SKM-1 treated with dmso at 0.1 percent for 144 hours (cell line): ENCODE data around the gene INPPL1.
"Not testable (repeated sequence)": the region's sequence is repeated elsewhere in the genome, so short reads cannot be mapped to it uniquely, and the experiment has no call there.

ENCODE experiments used
- DNase-seq: peaks from one replicate; lab custom pipeline; 2025; ENCODE audit not compliant: unreplicated experiment; lab: John Stamatoyannopoulos, UW

Gene INPPL1, protein sequence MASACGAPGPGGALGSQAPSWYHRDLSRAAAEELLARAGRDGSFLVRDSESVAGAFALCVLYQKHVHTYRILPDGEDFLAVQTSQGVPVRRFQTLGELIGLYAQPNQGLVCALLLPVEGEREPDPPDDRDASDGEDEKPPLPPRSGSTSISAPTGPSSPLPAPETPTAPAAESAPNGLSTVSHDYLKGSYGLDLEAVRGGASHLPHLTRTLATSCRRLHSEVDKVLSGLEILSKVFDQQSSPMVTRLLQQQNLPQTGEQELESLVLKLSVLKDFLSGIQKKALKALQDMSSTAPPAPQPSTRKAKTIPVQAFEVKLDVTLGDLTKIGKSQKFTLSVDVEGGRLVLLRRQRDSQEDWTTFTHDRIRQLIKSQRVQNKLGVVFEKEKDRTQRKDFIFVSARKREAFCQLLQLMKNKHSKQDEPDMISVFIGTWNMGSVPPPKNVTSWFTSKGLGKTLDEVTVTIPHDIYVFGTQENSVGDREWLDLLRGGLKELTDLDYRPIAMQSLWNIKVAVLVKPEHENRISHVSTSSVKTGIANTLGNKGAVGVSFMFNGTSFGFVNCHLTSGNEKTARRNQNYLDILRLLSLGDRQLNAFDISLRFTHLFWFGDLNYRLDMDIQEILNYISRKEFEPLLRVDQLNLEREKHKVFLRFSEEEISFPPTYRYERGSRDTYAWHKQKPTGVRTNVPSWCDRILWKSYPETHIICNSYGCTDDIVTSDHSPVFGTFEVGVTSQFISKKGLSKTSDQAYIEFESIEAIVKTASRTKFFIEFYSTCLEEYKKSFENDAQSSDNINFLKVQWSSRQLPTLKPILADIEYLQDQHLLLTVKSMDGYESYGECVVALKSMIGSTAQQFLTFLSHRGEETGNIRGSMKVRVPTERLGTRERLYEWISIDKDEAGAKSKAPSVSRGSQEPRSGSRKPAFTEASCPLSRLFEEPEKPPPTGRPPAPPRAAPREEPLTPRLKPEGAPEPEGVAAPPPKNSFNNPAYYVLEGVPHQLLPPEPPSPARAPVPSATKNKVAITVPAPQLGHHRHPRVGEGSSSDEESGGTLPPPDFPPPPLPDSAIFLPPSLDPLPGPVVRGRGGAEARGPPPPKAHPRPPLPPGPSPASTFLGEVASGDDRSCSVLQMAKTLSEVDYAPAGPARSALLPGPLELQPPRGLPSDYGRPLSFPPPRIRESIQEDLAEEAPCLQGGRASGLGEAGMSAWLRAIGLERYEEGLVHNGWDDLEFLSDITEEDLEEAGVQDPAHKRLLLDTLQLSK

DNA sequence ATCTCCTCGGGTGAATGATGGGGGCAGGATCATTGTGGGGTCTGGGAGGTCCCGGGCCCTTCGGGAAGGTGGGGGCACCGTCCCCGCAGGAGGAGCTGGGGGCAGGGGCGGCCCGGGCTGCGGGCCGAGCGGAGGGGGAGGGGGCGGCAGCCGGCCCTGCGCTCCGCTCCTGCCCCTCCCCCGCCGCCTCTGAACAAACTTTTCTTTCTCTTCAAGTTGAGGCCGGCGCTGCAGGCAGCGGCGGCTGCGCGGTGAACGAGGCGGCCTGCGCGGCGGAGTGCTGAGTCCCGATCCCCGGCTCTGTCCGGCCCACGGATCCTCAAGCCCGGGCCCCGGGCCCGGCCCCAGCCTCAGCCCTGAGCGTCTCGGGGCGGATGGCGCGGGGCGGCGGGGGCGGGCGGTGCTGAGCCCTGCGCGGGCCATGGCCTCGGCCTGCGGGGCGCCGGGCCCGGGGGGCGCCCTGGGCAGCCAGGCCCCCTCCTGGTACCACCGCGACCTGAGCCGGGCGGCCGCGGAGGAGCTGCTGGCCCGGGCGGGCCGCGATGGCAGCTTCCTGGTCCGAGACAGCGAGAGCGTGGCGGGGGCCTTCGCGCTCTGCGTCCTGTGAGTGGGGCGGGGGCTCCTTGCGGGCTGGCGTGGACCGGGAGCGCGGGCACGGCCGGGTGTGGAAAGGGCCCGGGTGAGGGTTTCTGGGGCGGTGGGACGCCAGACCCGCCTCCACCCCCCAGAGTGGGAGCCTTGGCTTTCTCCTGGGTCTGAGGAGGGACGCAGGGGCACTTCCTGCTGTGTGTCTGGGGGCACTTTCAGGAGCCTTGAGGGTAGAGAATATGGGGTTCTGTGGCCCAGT, at the start of gene INPPL1:
INPPL1 (plus strand) TSS at position 204 of the 847 bp plus-strand sequence; CDS start at position 422, 218 bp downstream.
- DNase-seq: no peak

DNA sequence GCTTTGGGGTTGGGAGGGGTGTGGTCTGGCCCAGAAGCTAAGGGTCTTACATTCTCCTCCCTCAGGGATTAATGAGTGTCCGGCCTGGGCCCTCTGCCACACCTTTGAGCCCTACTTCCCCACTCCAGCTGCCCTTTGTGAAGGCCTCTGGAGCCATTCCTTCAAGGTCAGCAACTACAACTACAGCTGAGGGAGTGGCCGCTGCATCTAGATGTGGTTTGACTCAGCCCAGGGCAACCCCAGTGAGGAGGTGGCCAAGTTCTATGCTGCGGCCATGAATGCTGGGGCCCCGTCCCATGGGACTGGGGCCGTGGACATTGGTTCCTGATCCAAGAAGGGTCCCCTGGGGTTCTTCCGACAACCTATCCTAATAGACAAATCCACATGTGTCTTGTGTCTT, 46.9 kb upstream of the INPPL1 start:
- no peak for DNase-seq

DNA sequence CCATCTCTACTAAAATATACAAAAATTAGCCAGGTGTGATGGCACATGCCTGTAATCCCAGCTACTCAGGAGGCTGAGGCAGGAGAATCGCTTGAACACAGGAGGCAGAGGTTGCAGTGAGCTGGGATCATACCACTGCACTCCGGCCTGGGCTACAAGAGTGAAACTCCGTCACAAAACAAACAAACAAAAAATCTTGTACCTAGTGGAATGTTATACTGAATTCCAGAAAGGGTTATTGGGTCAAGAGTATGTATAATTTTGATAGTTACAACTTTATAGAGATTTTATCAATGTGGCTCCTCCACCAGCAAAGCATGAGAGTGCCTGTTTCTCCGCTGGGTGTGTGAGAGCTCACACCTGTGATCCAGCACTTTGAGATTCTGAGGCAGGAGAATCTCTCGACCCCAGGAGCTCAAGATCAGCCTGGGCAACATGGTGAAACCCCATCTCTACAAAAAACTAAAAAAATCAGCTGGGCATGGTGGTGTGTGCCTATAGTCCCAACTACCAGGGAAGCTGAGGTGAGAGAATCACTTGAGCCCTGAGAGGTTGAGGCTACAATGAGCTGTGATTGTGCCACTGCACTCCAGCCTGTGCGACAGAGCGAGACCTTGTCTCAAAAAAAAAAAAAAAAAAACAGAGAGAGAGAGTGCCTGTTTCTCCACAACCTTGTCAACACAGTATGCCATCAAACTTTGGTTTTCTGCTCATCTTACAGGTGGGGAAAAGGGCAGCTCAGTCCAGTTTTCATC, 45.3 kb upstream of the INPPL1 start:
- no peak for DNase-seq

DNA sequence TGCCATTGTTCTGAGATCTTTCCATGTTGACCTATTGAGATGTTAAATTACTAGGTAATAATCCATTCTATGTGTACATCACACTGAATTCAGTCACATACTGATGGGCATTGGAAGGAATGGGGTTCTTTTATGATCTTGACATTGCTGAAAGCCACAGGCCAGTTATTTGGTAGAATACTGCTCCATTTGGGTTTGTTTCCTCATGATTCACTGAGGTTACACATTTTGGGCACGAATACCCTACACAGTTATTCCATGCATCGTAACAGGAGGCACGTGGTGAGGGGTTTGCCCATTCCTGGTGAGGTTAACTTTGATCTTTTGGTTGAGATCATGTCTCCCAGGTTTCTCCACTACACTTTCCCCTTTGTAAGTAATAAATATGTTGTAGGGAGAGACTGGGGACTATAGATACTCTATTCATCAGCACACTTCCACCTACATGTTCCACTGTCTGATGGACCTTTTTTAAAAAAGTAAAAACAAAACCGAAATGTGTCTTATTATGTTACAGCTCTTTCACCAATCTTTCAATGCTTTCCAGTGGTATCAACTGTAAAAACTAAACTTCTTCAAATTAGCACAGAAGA, 44.7 kb upstream of the INPPL1 start:
- no peak for DNase-seq

GRCh38 chr11:72180892-72181552, 43.5 kb upstream of the INPPL1 start:
- DNase-seq: not testable (repeated sequence)

DNA sequence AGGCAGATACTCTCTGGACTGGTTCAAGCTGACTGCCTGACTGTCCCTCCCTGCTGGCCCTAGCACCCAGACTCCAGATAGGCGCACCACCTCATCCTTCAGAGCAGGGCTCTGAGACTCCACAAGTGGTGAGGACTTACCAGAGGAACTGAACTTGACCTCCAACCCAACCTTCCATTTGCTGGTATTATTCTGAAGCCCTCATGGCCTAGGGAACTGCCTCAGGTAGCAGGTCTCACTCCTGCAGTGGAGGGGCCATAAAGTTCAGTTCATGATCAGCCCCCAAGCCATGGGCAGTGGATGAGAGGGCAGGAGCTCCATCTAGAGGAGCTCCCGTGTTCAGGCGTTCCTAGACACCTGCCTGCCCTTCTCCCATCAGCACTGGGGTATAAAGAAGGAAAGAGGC, 43.0 kb upstream of the INPPL1 start:
- DNase-seq: not testable (repeated sequence)

GRCh38 chr11:72188267-72188666, 36.3 kb upstream of the INPPL1 start:
- no peak for DNase-seq

- no peak for DNase-seq
Observed at GRCh38 chr11:72189455-72190250, 34.9 kb upstream of the INPPL1 start.

DNA sequence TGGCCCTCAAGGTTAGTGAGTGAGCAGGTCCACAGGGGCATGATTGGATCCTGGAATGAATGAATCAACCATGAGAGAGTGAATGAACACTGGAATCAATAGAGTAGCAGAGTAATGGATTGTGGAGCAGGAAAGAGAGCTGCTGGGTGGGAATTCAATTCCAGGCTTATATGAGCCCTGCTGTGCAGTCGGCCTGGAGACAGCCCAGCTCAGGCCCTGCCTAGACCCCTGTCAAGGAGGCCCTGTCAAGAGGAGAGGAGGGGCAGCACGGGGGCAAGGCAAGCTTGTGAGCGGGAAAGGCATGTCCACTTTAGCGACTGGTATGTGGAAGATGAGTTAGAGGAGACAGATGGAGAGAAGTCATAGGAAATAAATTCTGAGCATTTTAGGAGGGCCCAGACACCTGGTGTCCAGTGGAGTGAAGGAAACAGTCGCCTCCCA, 33.9 kb upstream of the INPPL1 start:
- no peak for DNase-seq

DNA sequence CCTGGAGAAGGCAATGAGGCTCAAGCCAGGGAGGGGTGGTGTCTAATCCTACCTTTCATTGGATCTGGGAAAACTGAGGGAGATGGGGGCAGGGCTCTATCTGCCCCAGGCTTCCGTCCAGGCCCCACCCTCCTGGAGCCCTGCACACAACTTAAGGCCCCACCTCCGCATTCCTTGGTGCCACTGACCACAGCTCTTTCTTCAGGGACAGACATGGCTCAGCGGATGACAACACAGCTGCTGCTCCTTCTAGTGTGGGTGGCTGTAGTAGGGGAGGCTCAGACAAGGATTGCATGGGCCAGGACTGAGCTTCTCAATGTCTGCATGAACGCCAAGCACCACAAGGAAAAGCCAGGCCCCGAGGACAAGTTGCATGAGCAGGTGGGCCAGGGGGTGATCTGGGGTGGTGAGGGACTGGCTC, 32.6 kb upstream of the INPPL1 start, which contains the start of gene FOLR1:
FOLR1 (plus strand) TSS at position 180 of the 421 bp plus-strand sequence; CDS start at position 214, 34 bp downstream.
- DNase-seq: no peak

GRCh38 chr11:72195518-72196270, 28.9 kb upstream of the INPPL1 start:
- DNase-seq: no peak

GRCh38 chr11:72201445-72201844, 23.1 kb upstream of the INPPL1 start:
- not testable (repeated sequence) for DNase-seq

- DNase-seq: no peak
Observed at GRCh38 chr11:72202571-72202970, 22.0 kb upstream of the INPPL1 start.

- no peak for DNase-seq
Observed at GRCh38 chr11:72203163-72203562, 21.4 kb upstream of the INPPL1 start.

- DNase-seq: no peak
Observed at GRCh38 chr11:72204886-72205285, 19.7 kb upstream of the INPPL1 start.

GRCh38 chr11:72206794-72207193, 17.8 kb upstream of the INPPL1 start:
- DNase-seq: not testable (repeated sequence)

- no peak for DNase-seq
Observed at GRCh38 chr11:72208281-72208680, 16.3 kb upstream of the INPPL1 start.
